HCT116 (cell line): ENCODE results near the gene DTYMK. TPM values are rescaled to one million over a fixed set of nuclear protein-coding genes. Genes with fewer than 3 reads are reported as not detected.
A peak's percentile ranks its signal among the peaks of the same experiment; 100 is the strongest.

Source experiments
- ATAC-seq: fragments of 200-7000 bp; cut with Tn5 transposase; 2 replicates; pipeline ENCODE4 v1.9.1; 2020; ENCODE audit warnings: mild to moderate bottlenecking, moderate library complexity
- BruUV-seq: library from RNA; stranded (reverse); fragments of 400-500 nt; replicated peaks from 2 replicates; lab custom pipeline; 2021; lab: Mats Ljungman, UMichigan
- CTCF ChIA-PET: fragments of 300-600 bp; sonication (Branson Sonifier 250); formaldehyde crosslinking; loops from one replicate; lab custom pipeline; 2021; ENCODE audit warnings: antibody characterized with exemption; lab: Charles Lee
- POLR2A ChIA-PET: fragments of 300-600, 350-600 bp; sonication (Branson Sonifier 250); formaldehyde crosslinking; loops from one replicate; lab custom pipeline; 2021; ENCODE audit warnings: antibody characterized with exemption; lab: Charles Lee
- RAD21 ChIA-PET, 2 experiments: fragments of 300-600 bp; sonication (Branson Sonifier 250); formaldehyde crosslinking; loops; one replicate each; lab custom pipeline; 2023; ENCODE audit warnings: low total read pairs in 2 of 2; ENCODE audit not compliant: uncharacterized antibody in 2 of 2, unreplicated experiment in 2 of 2, low non-redundant PET in 1 of 2; lab: Charles Lee
- DNase-seq: peaks from one replicate; pipeline ENCODE4 v3.0.0-alpha.2; 2010; ENCODE audit warnings: low read depth, low spot score
- H2AFZ ChIP-seq: fragments of 200-600 bp; shearing (Covaris generic), sonication (generic); 2 replicates; pipeline ENCODE4 v1.6.1; 2017; ENCODE audit warnings: low read depth, mixed run types, mixed read lengths, antibody characterized with exemption, low read length; ENCODE audit not compliant: poor library complexity, severe bottlenecking
- H3K27ac ChIP-seq: 2 replicates; pipeline ENCODE4 v1.5.1; 2012; ENCODE audit warnings: low read depth, low read length
- H3K27me3 ChIP-seq: fragments of 200-600 bp; sonication (generic); 2 replicates; pipeline ENCODE4 v1.6.1; 2016; ENCODE audit warnings: mixed run types, low read length, mixed read lengths; ENCODE audit not compliant: insufficient read depth
- H3K36me3 ChIP-seq, 2 experiments: fragments of 200-500 bp in 1 of 2; fragments of 200-600 bp in 1 of 2; sonication (Bioruptor generic) in 1 of 2; sonication (generic) in 1 of 2; 2 replicates each; pipeline versions ENCODE4 v1.5.1 to v1.6.1; 2014 to 2016; ENCODE audit warnings: low read length in 2 of 2, inconsistent platforms in 1 of 2, mixed read lengths in 1 of 2, mixed run types in 1 of 2; ENCODE audit not compliant: insufficient read depth in 2 of 2, control insufficient read depth in 1 of 2
- H3K4me1 ChIP-seq, 2 experiments: fragments of 200-600 bp in 1 of 2; sonication (generic) in 1 of 2; 2 replicates each; pipeline versions ENCODE4 v1.5.1 to v1.6.1; 2012 to 2017; ENCODE audit warnings: low read length in 2 of 2, inconsistent platforms in 1 of 2, mild to moderate bottlenecking in 1 of 2, mixed read lengths in 1 of 2, mixed run types in 1 of 2, moderate library complexity in 1 of 2; ENCODE audit not compliant: insufficient read depth in 2 of 2, control insufficient read depth in 1 of 2
- H3K4me2 ChIP-seq: fragments of 200-600 bp; sonication (generic); 2 replicates; pipeline ENCODE4 v1.6.1; 2017; ENCODE audit warnings: mixed run types, low read length, mixed read lengths
- H3K4me3 ChIP-seq, 2 experiments: fragments of 200-600 bp in 1 of 2; sonication (generic) in 1 of 2; replicated peaks in 1 of 2; 2 replicates each; pipeline ENCODE4 v1.5.1; 2011 to 2016; ENCODE audit warnings: low read length in 2 of 2, control low read depth in 1 of 2, low read depth in 1 of 2, mild to moderate bottlenecking in 1 of 2, mixed read lengths in 1 of 2, mixed run types in 1 of 2
- H3K79me2 ChIP-seq: fragments of 200-600 bp; sonication (generic); 2 replicates; pipeline ENCODE4 v1.6.1; 2017; ENCODE audit warnings: mild to moderate bottlenecking, mixed run types, low read length, moderate library complexity, mixed read lengths; ENCODE audit not compliant: insufficient read depth
- H3K9ac ChIP-seq: fragments of 200-600 bp; sonication (generic); 2 replicates; pipeline ENCODE4 v1.6.1; 2016; ENCODE audit warnings: low read length, mixed read lengths
- H3K9me2 ChIP-seq: fragments of 200-600 bp; sonication (generic), shearing (Covaris generic); 2 replicates; pipeline ENCODE4 v1.6.1; 2017; ENCODE audit warnings: mixed run types, mild to moderate bottlenecking, moderate library complexity; ENCODE audit not compliant: insufficient read depth
- H3K9me3 ChIP-seq, 2 experiments: fragments of 200-500 bp in 1 of 2; fragments of 200-600 bp in 1 of 2; sonication (Bioruptor generic) in 1 of 2; sonication (generic) in 1 of 2; 2 replicates each; pipeline ENCODE4 v1.6.1; 2014 to 2017; ENCODE audit warnings: low read length in 2 of 2, mixed read lengths in 2 of 2, inconsistent platforms in 1 of 2, low read depth in 1 of 2, mild to moderate bottlenecking in 1 of 2, mixed run types in 1 of 2, moderate library complexity in 1 of 2; ENCODE audit not compliant: control insufficient read depth in 1 of 2, insufficient read depth in 1 of 2
- H4K20me1 ChIP-seq: fragments of 200-600 bp; sonication (generic), shearing (Covaris generic); 2 replicates; pipeline ENCODE4 v1.6.1; 2017; ENCODE audit warnings: mixed run types, mild to moderate bottlenecking, moderate library complexity; ENCODE audit not compliant: insufficient read depth
- CEBPB ChIP-seq: IDR thresholded peaks from 2 replicates; pipeline ENCODE4 v1.6.1; 2012; ENCODE audit warnings: low read depth
- ELF1 ChIP-seq: IDR thresholded peaks from 2 replicates; pipeline ENCODE4 v1.6.1; 2012; ENCODE audit warnings: low read depth, borderline replicate concordance
- RAD21 ChIP-seq: IDR thresholded peaks from 2 replicates; pipeline ENCODE4 v1.6.1; 2012; ENCODE audit warnings: low read depth, mild to moderate bottlenecking
- SIN3A ChIP-seq: IDR thresholded peaks from 2 replicates; pipeline ENCODE4 v1.6.1; 2012; ENCODE audit warnings: low read depth
- SRF ChIP-seq: IDR thresholded peaks from 2 replicates; pipeline ENCODE4 v1.6.1; 2012; ENCODE audit warnings: low read depth
- YY1 ChIP-seq: IDR thresholded peaks from 2 replicates; pipeline ENCODE4 v1.6.1; 2011; ENCODE audit warnings: low read length, low read depth, moderate library complexity, mild to moderate bottlenecking; ENCODE audit not compliant: insufficient replicate concordance; ENCODE audit errors: extremely low read depth
- ZFX ChIP-seq: fragments of 450-650 bp; IDR thresholded peaks from 2 replicates; pipeline ENCODE4 v1.6.1; 2017
- intact Hi-C: fragments of 100-400 bp; cut with micrococcal nuclease; formaldehyde crosslinking; loops from 2 replicates; pipeline ENCODE4 v1.10.0; 2022
- total RNA-seq: library from RNA; stranded (reverse); gene quantifications from one replicate; pipeline ENCODE4 v1.2.1, GENCODE V29; 2021; ENCODE audit not compliant: unreplicated experiment
- TF ChIP-seq, protein P1 (sequence below): IDR thresholded peaks from 2 replicates; pipeline ENCODE4 v1.6.1; 2011; ENCODE audit warnings: mild to moderate bottlenecking, low read length, moderate library complexity; ENCODE audit not compliant: insufficient replicate concordance; ENCODE audit errors: extremely low read depth

DTYMK gene
- total RNA-seq, 1 experiment from 2014 or later: 83.3 TPM

DNA sequence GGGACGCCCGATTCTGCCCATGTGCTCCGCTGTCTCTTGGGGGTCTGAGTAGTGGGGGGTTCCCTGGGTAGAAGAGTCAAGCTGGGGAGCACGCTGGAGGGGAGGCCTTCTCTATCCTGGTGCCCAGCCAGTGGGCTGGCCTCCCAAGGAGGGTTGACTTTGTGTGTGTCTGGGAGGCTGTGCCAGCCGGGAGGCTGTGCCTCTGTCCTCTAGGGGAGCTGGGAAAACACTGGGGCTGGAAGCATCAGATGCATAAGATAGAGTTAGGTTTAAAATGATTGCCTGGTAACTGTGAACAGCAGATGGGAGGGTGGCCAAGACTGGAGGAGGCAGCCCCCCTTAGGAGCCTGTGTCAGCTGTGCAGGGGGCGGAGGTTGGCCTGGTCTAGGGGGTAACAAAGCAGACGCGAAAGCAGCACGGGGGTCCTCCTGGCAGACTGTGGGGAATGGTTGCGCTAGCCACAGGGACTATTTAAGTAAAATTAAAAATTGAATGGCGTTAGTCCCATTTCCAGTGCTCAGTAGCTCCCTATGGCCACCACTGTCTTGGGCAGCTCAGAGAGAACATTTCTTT, 16.5 kb upstream of the DTYMK start:
- intact Hi-C loops: loop anchor here (5.0 kb wide), 1 partner anchor 346 kb away; the partner anchor contains the start of gene FARP2
- H3K4me1 ChIP-seq: peaks cover 12 to 25% of the 10 kb centered on the region in 2 experiments
- CTCF ChIA-PET: interaction anchor here (0.8 to 2.7 kb wide), 5 partner anchors 16 to 175 kb away, joined by 3 to 9 read pairs (median 3); partner anchors contain the start of gene DTYMK
- H2AFZ ChIP-seq: no peak overlapping the region
- no peaks in the 10 kb centered on the region for H3K27me3 ChIP-seq
- peaks cover 5 to 6% of the 10 kb centered on the region in 2 experiments; a peak in 1 of 4 replicates for H3K9me3 ChIP-seq
- H3K27ac ChIP-seq: peak overlapping the region; percentile 80
- H3K9me2 ChIP-seq: no peaks in the 10 kb centered on the region
- H3K4me3 ChIP-seq: peak overlapping the region; percentile 61 to 69
- H3K79me2 ChIP-seq: peaks cover 28% of the 10 kb centered on the region
- H4K20me1 ChIP-seq: no peaks in the 10 kb centered on the region
- H3K4me2 ChIP-seq: peak overlapping the region; percentile 97
- POLR2A ChIA-PET: interaction anchor here (1.6 to 2.6 kb wide), 2 partner anchors 15 to 31 kb away, joined by 5 to 9 read pairs; partner anchors contain the start of gene D2HGDH
- DNase-seq (no peak), ATAC-seq (peak; percentile 2)
- BruUV-seq: no TSS peak
- H3K36me3 ChIP-seq: peaks cover 16 to 37% of the 10 kb centered on the region in 2 experiments; a peak in 3 of 4 replicates
- peak overlapping the region; percentile 82 for H3K9ac ChIP-seq
- RAD21 ChIA-PET: no interaction called here
- no peak for TF ChIP-seq SIN3A
- TF ChIP-seq RAD21: no peak
- no peak for TF ChIP-seq SRF
- no peak for TF ChIP-seq CEBPB
- TF ChIP-seq YY1: no peak
- TF ChIP-seq ZFX: 0 out of 2 replicates have a peak, but pooled peaks have one; percentile 3
- TF ChIP-seq, protein P1, sequence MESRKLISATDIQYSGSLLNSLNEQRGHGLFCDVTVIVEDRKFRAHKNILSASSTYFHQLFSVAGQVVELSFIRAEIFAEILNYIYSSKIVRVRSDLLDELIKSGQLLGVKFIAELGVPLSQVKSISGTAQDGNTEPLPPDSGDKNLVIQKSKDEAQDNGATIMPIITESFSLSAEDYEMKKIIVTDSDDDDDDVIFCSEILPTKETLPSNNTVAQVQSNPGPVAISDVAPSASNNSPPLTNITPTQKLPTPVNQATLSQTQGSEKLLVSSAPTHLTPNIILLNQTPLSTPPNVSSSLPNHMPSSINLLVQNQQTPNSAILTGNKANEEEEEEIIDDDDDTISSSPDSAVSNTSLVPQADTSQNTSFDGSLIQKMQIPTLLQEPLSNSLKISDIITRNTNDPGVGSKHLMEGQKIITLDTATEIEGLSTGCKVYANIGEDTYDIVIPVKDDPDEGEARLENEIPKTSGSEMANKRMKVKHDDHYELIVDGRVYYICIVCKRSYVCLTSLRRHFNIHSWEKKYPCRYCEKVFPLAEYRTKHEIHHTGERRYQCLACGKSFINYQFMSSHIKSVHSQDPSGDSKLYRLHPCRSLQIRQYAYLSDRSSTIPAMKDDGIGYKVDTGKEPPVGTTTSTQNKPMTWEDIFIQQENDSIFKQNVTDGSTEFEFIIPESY: no peak
- no peak for TF ChIP-seq ELF1
